NB4 (cell line): Measurements from ENCODE around the gene OAS3.

Experiments used
- DNase-seq: peaks from one replicate; pipeline ENCODE4 v3.0.0; 2010; ENCODE audit warnings: low read depth
- H3K4me3 ChIP-seq: one replicate; pipeline ENCODE4 v1.5.1; 2011; ENCODE audit warnings: mild to moderate bottlenecking, low read depth, low read length, moderate library complexity
- MYC ChIP-seq: IDR thresholded peaks from 2 replicates; pipeline ENCODE4 v1.6.1; 2011; ENCODE audit warnings: low read depth, low read length
- POLR2A ChIP-seq: IDR thresholded peaks from 2 replicates; pipeline ENCODE4 v1.6.1; 2011; ENCODE audit warnings: mild to moderate bottlenecking; ENCODE audit not compliant: insufficient read length; ENCODE audit errors: extremely low read depth
- TF ChIP-seq, protein P1 (sequence below): IDR thresholded peaks from one replicate; pipeline ENCODE4 v1.5.1; 2012; ENCODE audit warnings: low read depth, low read length
- TF ChIP-seq, protein P2 (sequence below): IDR thresholded peaks from 2 replicates; pipeline ENCODE4 v1.6.1; 2011; ENCODE audit warnings: low read depth, low read length

The OAS3 gene

DNA sequence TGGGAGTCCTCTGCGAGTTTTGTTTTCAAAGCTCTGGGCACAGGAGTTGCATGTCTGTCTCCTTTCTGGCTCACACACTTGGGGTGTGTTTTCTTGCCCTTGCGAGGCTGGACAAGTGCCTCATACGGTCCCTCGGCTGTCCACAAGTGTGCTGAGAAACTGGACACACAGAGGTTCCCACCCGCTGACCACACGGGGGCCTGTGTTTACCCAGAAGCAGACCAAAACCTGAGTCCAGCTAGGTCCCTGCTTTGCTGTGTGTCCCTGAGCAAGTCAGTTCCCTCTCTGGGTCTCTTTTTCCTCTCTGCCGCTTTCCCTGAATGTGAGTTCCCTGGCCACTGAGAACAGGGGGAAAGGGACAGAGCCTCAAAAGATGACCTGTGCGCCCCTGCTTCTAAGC, 39.4 kb downstream of the OAS3 start:
- DNase-seq, result no peak
- no peak overlapping the region for H3K4me3 ChIP-seq
- TF ChIP-seq MYC (no peak), POLR2A (no peak)
- TF ChIP-seq, protein P1, sequence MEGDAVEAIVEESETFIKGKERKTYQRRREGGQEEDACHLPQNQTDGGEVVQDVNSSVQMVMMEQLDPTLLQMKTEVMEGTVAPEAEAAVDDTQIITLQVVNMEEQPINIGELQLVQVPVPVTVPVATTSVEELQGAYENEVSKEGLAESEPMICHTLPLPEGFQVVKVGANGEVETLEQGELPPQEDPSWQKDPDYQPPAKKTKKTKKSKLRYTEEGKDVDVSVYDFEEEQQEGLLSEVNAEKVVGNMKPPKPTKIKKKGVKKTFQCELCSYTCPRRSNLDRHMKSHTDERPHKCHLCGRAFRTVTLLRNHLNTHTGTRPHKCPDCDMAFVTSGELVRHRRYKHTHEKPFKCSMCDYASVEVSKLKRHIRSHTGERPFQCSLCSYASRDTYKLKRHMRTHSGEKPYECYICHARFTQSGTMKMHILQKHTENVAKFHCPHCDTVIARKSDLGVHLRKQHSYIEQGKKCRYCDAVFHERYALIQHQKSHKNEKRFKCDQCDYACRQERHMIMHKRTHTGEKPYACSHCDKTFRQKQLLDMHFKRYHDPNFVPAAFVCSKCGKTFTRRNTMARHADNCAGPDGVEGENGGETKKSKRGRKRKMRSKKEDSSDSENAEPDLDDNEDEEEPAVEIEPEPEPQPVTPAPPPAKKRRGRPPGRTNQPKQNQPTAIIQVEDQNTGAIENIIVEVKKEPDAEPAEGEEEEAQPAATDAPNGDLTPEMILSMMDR, result no peak
- TF ChIP-seq, protein P2, sequence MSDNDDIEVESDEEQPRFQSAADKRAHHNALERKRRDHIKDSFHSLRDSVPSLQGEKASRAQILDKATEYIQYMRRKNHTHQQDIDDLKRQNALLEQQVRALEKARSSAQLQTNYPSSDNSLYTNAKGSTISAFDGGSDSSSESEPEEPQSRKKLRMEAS, result no peak

DNA sequence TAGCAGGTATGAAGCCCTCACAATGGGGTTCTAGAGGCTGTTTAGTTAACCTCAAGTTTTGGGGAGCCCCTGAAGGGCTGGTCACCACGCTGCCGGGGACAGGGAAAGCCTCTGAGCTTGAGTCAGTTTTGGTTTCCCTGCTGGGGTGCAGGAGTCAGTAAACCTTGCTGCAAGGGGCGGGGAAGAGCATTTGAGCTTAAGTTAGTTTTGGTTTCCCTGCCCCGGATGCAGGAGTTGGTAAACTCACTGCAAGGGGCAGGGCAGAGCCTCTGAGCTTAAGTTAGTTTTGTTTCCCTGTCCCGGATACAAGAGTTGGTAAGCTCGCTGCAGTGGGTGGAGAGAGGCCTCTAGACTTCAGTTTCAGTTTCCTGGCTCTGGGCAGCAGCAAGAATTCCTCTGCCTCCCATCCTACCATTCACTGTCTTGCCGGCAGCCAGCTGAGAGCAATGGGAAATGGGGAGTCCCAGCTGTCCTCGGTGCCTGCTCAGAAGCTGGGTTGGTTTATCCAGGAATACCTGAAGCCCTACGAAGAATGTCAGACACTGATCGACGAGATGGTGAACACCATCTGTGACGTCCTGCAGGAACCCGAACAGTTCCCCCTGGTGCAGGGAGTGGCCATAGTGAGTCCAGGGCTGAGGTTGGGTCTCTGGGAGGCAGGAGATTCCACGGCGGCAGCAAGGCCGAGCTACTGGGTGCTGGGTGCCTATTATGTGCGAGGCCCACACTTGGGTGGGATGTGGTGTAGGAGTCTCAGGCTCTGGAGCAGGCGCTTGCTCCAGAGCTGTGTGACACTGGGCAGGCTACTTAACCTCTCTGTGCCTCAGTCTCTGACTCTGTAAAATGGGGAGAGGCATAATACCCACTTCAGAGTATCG, 40.1 kb downstream of the OAS3 start, which contains the start of gene OAS2:
OAS2 (plus strand) TSS at position 357 of the 878 bp plus-strand sequence; CDS start at position 447, 90 bp downstream.
- no peak for TF ChIP-seq POLR2A
- DNase-seq, result peak; percentile 77
- peak within 1 kb of the TSS; percentile 18 for H3K4me3 ChIP-seq

DNA sequence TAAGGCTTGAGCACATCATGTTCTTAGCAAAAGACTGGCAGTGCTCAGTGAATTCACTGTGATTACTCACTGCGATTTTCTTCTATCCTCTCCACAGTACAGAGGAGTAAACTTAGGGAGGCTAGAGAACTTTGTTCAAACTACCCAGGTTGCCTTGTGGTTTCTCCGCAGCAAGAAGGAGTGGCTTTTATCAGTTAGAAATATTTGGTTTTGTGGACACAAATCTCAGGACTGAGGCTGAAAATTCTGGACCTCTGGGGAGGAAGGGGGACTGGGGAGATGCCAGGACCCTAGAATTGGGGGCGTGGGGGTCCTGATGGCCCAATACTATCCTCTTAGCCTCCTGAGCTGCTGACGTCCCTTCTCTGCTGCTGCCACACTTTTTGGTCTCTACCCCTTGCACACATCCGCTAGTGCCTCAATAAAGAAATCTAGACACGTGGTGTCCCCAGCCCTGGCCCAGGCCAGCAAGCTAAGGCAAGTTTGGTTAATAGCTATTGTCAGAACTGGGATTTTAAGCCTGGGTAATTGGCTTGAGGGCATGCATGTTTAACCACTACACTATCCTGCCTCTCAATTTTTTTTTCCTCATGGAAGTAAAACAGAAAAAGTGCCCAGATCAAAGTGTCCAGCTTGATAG, 40.9 kb downstream of the OAS3 start:
- H3K4me3 ChIP-seq, result peak overlapping the region; percentile 18
- TF ChIP-seq, protein P2, result no peak
- no peak for TF ChIP-seq POLR2A
- TF ChIP-seq MYC, result no peak
- TF ChIP-seq, protein P1, result no peak
- DNase-seq, result no peak

DNA sequence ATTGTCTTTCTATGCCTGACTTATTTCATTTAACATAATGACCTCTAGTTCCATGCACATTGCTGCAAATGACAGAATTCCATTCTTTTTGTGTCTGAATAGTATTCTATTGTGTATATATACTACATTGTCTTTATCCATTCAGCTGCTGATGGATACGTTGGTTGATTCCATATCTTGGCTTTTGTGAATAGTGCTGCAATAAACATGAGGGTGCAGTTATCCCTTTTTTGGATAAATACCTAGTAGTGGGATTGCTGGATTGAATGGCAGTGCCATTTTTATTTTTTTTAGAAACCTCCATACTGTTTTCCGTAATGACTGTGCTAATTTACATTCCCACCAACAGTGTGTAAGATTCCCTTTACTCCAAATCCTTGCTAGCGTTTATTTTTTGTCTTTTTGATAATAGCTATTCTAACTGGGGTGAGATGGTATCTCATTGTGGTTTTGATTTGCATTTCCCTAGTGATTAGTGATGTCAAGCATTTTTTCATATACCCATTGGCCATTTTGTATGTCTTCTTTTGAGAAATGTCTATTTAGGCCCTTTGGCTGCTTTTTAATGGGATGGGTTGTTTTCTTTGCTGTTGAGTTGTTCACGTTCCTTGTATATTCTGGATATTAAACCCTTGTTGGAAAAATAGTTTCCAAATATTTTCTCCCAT, 42.4 kb downstream of the OAS3 start:
- no peak for DNase-seq
- no peak overlapping the region for H3K4me3 ChIP-seq
- TF ChIP-seq, protein P1, result no peak
- TF ChIP-seq, protein P2, result no peak
- TF ChIP-seq MYC (no peak), POLR2A (no peak)

DNA sequence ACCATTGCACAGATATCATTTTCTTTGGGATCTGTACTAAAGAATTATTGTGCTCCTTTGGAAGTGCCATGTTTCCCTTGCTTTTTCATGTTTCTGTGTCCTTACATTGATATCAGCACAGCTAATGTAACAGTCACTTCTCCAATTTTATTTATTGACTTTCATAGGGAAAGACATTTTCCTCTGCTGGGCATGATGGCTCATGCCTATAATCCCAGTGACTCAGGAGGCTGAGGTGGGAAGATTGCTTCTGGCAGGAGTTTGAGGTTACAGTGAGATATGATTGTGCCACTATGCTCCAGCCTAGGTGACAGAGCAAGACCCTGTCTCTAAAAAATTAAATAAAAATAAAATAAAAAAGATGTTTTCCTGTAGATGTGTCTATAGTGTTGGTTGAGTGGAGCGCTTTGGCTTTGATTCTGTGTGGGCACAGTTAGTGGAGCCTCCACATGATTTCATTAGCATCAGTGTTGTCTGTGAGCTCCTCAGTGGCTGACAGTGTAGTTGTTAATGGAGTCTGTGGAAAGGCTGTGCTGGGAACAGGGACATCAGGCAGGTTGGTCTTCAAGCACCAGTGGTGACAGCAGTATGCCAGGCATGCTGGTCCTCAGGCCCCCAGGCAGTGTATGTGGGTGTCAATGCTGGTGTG, 47.5 kb downstream of the OAS3 start:
- no peak for TF ChIP-seq POLR2A
- TF ChIP-seq, protein P2, result no peak
- TF ChIP-seq, protein P1, result no peak
- TF ChIP-seq MYC, result no peak
- DNase-seq, result no peak

More for the DNA sequence above, 47.5 kb downstream of the OAS3 start:
- H3K4me3 ChIP-seq, result no peak overlapping the region
